ENCODE measurements around the gene PVALEF.

GRCh38 chr17:81151278-81151677, 14.0 kb upstream of the PVALEF start:
- TF ChIP-seq CTCF (IDR thresholded peaks at IDR 0.05): no peak
- no peak for TF ChIP-seq ZFX (IDR thresholded peaks at IDR 0.05; ENCODE audit: borderline replicate concordance)
